Fibroblast of pulmonary artery (primary cell): ENCODE data around the gene CCS.
"Not testable (repeated sequence)": the region's sequence is repeated elsewhere in the genome, so short reads cannot be mapped to it uniquely, and the experiment has no call there.

Experiments
- DNase-seq: peaks from one replicate; pipeline ENCODE4 v3.0.0-alpha.2; 2010; ENCODE audit warnings: low read depth
- H3K4me3 ChIP-seq: replicated peaks from 2 replicates; pipeline ENCODE4 v1.5.1; 2011; ENCODE audit warnings: low read depth, mild to moderate bottlenecking, control low read depth, low read length, moderate library complexity
- CTCF ChIP-seq: IDR thresholded peaks from 2 replicates; pipeline ENCODE4 v1.5.1; 2011; ENCODE audit warnings: mild to moderate bottlenecking, control low read depth, low read length, inconsistent platforms; ENCODE audit errors: missing control alignments

Gene CCS

GRCh38 chr11:66581261-66581660 lies 11.7 kb upstream of the CCS start:
- H3K4me3 ChIP-seq, result no peak overlapping the region
- DNase-seq, result no peak
- no peak for TF ChIP-seq CTCF

GRCh38 chr11:66582565-66583147 lies 10.3 kb upstream of the CCS start:
- not testable (repeated sequence) for H3K4me3 ChIP-seq

GRCh38 chr11:66585447-66585846 lies 7.5 kb upstream of the CCS start:
- DNase-seq, H3K4me3 ChIP-seq: not testable (repeated sequence)

More at GRCh38 chr11:66582565-66583147, 10.3 kb upstream of the CCS start:
- DNase-seq, result not testable (repeated sequence)

GRCh38 chr11:66586136-66586535 lies 6.8 kb upstream of the CCS start:
- H3K4me3 ChIP-seq, result no peak overlapping the region
- TF ChIP-seq CTCF, result no peak
- no peak for DNase-seq

GRCh38 chr11:66589315-66589714 lies 3.7 kb upstream of the CCS start:
- not testable (repeated sequence) for DNase-seq

GRCh38 chr11:66589996-66590675 lies 2.8 kb upstream of the CCS start:
- no peak for TF ChIP-seq CTCF

More at GRCh38 chr11:66589315-66589714, 3.7 kb upstream of the CCS start:
- H3K4me3 ChIP-seq, result not testable (repeated sequence)

GRCh38 chr11:66591175-66591574 lies 1.8 kb upstream of the CCS start:
- H3K4me3 ChIP-seq, result no peak overlapping the region
- no peak for TF ChIP-seq CTCF
- DNase-seq, result no peak

More at GRCh38 chr11:66589996-66590675, 2.8 kb upstream of the CCS start:
- no peak overlapping the region for H3K4me3 ChIP-seq
- no peak for DNase-seq

- DNase-seq, result no peak
- H3K4me3 ChIP-seq, result peak overlapping the region; percentile 84
- TF ChIP-seq CTCF, result no peak
Observed at GRCh38 chr11:66593303-66593635, 284 bp downstream of the CCS start.
